ENCODE results near the gene NIBAN1. TPM values are rescaled to one million over a fixed set of nuclear protein-coding genes. Genes with fewer than 3 reads are reported as not detected.

Gene NIBAN1
- polyA plus RNA-seq, 2 donors: 14.7 to 27.4 TPM

Other genes with a start within 250 kb of the NIBAN1 start
- 1 to 10 TPM; 6.0 to 6.7 TPM for gene EDEM3, start 219.7 kb downstream of the NIBAN1 start, polyA plus RNA-seq
- gene RNF2, start 71.0 kb upstream of the NIBAN1 start, polyA plus RNA-seq: 1 to 10 TPM; 3.4 to 5.6 TPM
- 1 to 10 TPM; 3.8 to 4.9 TPM for gene TRMT1L, start 182.4 kb upstream of the NIBAN1 start, polyA plus RNA-seq
- under 1 TPM; 0.86 TPM for gene SWT1, start 182.7 kb upstream of the NIBAN1 start, polyA plus RNA-seq

Measured in esophagus (tissue), 2 donors.